Activated CD4-positive, alpha-beta T cell treated with anti-CD3 and anti-CD28 coated beads, Interleukin-2, amount 10 ng/mL, durations not matched to agents 7 days and 5 days (primary cell): ENCODE data around the gene NDUFAF5. TPM values are rescaled to one million over a fixed set of nuclear protein-coding genes. Genes with fewer than 3 reads are reported as not detected.

Experiments
- CTCF ChIA-PET: fragments of 350-600 bp; sonication (Branson Sonifier 250); formaldehyde crosslinking; loops from one replicate; lab custom pipeline; 2021; ENCODE audit warnings: antibody characterized with exemption; lab: Charles Lee
- POLR2A ChIA-PET: fragments of 350-600 bp; sonication (Branson Sonifier 250); formaldehyde crosslinking; loops from one replicate; lab custom pipeline; 2021; ENCODE audit warnings: antibody characterized with exemption; lab: Charles Lee
- DNase-seq: peaks from one replicate; pipeline ENCODE4 v3.0.0-alpha.2; 2020
- H3K27ac Mint-ChIP-seq: one replicate; pipeline ENCODE4 v1.8.0; 2021; ENCODE audit warnings: mild to moderate bottlenecking, moderate library complexity, mixed read lengths
- H3K27me3 Mint-ChIP-seq: one replicate; pipeline ENCODE4 v1.8.0; 2021; ENCODE audit warnings: mixed read lengths
- H3K36me3 Mint-ChIP-seq: one replicate; pipeline ENCODE4 v1.8.0; 2021; ENCODE audit warnings: low read depth, mixed read lengths
- H3K4me1 Mint-ChIP-seq: one replicate; pipeline ENCODE4 v1.8.0; 2021; ENCODE audit warnings: mixed read lengths
- H3K4me3 Mint-ChIP-seq: one replicate; pipeline ENCODE4 v1.8.0; 2021; ENCODE audit warnings: mild to moderate bottlenecking, moderate library complexity, mixed read lengths
- H3K9me3 Mint-ChIP-seq: one replicate; pipeline ENCODE4 v1.8.0; 2021; ENCODE audit warnings: mixed read lengths
- total RNA-seq, 2 experiments: library from RNA; stranded (reverse); gene quantifications; one replicate each; pipeline ENCODE4 v1.2.3, GENCODE V29; 2021

NDUFAF5 gene
- total RNA-seq, 2 experiments from 2014 or later = 21.2 to 25.4 TPM

DNA sequence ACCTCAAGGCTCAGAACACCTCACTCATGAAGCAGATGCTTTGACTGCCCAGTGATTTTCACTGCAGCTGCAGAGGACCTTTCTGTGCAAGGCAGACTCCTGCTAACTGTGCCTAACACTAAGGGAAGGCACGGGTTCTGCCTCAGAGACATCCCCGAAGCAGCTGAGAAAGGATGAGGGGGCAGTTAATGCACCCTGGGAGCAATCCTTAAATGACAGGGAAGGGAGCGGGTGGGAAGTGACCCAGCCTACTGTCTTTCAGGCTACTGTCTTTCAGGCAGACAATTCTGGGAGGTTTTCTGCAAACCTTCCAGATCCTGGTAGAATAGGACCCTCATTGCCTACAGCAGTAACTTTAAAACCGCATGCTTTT is 55.3 kb downstream of the NDUFAF5 start:
- no peak for DNase-seq
- POLR2A ChIA-PET = interaction anchor here (0.6 kb wide), 1 partner anchor 32 kb away, joined by 9 read pairs; no protein-coding TSS in a partner anchor
- H3K9me3 Mint-ChIP-seq = no peaks in the 10 kb centered on the region
- H3K4me1 Mint-ChIP-seq = no peaks in the 10 kb centered on the region
- no peaks in the 10 kb centered on the region for H3K27me3 Mint-ChIP-seq
- no peak overlapping the region for H3K27ac Mint-ChIP-seq
- no peak overlapping the region for H3K4me3 Mint-ChIP-seq
- CTCF ChIA-PET = interaction anchor here (1.1 kb wide), 1 partner anchor 25 kb away, joined by 3 read pairs; no protein-coding TSS in a partner anchor
- H3K36me3 Mint-ChIP-seq = no peaks in the 10 kb centered on the region

DNA sequence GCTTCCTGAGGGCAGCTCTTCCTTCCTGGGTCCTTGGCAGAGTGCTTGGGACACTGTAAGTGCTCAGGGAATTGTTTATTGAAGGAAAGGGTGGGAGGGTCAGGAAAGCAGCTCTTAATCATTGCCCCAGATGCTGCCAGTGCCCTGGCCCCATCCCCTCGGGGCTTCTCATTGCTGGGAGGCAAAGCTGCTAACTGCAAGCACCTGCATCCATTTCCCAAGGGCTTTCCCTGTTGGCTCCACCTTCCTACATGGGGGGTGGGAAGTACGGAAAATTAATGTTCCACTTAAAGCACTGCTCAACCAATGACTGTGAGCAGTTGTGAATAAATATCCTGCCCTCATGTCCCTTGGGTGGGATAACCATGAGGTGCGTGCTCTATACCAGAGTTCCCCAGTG is 56.4 kb downstream of the NDUFAF5 start:
- Mint-ChIP-seq H3K4me3 (no peak overlapping the region), H3K9me3 (no peaks in the 10 kb centered on the region), H3K36me3 (no peaks in the 10 kb centered on the region), H3K4me1 (no peaks in the 10 kb centered on the region), H3K27ac (no peak overlapping the region), H3K27me3 (no peaks in the 10 kb centered on the region)
- ChIA-PET CTCF (interaction anchor here (1.1 kb wide), 1 partner anchor 26 kb away, joined by 3 read pairs; no protein-coding TSS in a partner anchor), POLR2A (no interaction called here)
- no peak for DNase-seq

DNA sequence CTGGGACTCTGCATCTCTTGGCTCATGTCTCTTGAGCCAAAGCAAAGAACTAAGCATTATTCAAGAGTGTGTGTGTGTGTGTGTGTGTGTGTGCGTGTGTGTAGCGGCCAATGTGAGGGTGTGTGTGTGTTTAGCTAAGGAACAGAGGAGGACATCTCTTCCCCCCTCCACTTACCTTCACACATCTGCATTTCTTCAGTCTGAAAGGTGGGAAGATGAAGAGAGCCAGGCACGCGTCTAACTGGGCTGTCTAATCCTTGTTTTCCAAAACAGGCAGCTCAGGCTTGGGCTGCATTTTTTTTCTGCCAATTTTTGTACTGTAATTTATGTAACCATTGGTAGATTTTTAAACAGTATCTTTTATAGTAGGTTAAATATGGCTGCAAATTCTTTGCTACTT is 59.5 kb downstream of the NDUFAF5 start:
- no peak overlapping the region for H3K4me3 Mint-ChIP-seq
- no peaks in the 10 kb centered on the region for H3K4me1 Mint-ChIP-seq
- no peaks in the 10 kb centered on the region for H3K27me3 Mint-ChIP-seq
- DNase-seq = no peak
- H3K36me3 Mint-ChIP-seq = no peaks in the 10 kb centered on the region
- no peaks in the 10 kb centered on the region for H3K9me3 Mint-ChIP-seq
- no peak overlapping the region for H3K27ac Mint-ChIP-seq
- POLR2A ChIA-PET = no interaction called here
- CTCF ChIA-PET = no interaction called here

DNA sequence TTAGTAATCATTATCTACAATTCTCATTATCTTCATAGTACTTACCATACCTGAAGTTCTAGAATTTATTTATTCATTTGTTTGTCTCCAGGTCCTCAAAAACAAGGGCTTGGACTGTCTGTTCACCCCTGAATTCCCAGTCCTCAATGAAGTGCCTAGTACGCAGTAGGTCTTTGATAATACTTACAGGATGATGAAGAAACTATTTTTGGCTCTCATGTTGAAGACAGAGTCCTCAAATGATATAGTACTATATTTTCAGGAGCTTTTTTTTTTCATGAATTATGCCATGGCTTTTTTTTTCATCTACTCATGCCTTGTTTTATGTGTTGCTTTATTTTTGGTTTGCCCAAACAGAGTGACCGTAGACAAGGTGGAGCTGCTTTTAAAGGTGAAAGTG is 66.5 kb downstream of the NDUFAF5 start:
- H3K27me3 Mint-ChIP-seq = peaks cover 4% of the 10 kb centered on the region
- no peaks in the 10 kb centered on the region for H3K9me3 Mint-ChIP-seq
- ChIA-PET CTCF (no interaction called here), POLR2A (interaction anchor here (0.6 kb wide), 1 partner anchor 90 kb away, joined by 9 read pairs; no protein-coding TSS in a partner anchor)
- H3K4me3 Mint-ChIP-seq = no peak overlapping the region
- no peak for DNase-seq
- no peaks in the 10 kb centered on the region for H3K4me1 Mint-ChIP-seq
- no peak overlapping the region for H3K27ac Mint-ChIP-seq
- no peaks in the 10 kb centered on the region for H3K36me3 Mint-ChIP-seq

DNA sequence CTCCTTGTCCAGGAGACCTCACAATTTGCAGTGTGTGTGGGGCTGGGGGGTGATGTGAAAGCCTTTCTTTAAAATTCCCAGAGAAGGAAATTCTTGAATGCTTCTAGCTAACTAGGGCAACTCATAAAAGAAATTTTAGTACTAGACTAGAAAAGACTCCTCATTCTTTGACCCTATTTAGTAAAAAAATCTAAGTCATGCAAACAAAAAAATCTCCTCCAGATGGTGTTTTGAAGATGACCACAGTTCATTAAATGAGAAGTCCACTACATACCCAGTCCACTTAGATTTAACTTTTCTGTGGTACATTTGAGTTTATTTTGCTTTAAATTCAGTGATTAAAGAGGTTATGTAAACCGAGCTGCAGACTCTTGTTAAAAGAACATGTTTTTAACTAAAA is 67.5 kb downstream of the NDUFAF5 start:
- no peak for DNase-seq
- peaks cover 4% of the 10 kb centered on the region for H3K27me3 Mint-ChIP-seq
- H3K36me3 Mint-ChIP-seq = no peaks in the 10 kb centered on the region
- POLR2A ChIA-PET = no interaction called here
- H3K27ac Mint-ChIP-seq = no peak overlapping the region
- CTCF ChIA-PET = no interaction called here
- no peaks in the 10 kb centered on the region for H3K9me3 Mint-ChIP-seq
- H3K4me1 Mint-ChIP-seq = no peaks in the 10 kb centered on the region
- no peak overlapping the region for H3K4me3 Mint-ChIP-seq

DNA sequence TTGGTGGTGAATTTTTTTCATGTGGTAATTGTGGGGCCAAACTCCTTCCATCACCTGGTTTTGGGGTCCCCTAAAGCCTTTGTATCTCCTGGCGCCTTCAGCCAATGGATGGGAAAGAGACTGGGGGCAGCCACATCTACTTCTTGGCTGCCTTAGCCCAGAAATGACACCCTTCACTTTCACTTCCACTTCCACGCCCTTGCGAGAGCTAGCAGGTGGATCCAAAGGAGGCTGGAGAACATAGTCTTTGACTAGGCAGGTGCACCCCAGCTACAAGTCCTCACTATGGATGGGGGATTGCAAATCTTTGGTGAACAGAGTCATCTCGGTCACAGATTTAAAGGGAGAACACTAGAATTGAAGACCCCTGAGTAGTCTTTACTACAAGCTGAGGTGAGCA is 70.8 kb downstream of the NDUFAF5 start:
- Mint-ChIP-seq H3K27me3 (peaks cover 4% of the 10 kb centered on the region), H3K27ac (no peak overlapping the region), H3K4me3 (no peak overlapping the region), H3K4me1 (no peaks in the 10 kb centered on the region), H3K9me3 (no peaks in the 10 kb centered on the region), H3K36me3 (no peaks in the 10 kb centered on the region)
- no peak for DNase-seq
- ChIA-PET POLR2A (no interaction called here), CTCF (no interaction called here)

DNA sequence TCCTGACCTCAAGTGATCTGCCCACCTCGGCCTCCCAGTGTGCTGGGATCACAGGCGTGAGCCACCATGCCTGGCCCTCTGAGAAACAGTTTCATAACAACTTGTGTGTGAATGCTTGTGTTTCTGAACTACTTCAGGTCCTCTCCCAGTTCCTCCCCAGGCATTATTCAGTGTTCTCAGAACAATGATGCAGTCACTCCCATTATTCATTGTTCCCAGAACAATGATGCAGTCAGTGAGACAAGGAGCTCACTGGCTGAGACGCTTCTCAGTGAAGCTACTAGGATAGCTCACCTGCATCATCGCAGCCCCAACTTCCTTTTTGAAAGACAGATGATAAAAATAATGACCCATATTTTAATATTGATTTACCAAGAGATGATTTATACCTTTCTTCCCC is 71.5 kb downstream of the NDUFAF5 start:
- H3K4me3 Mint-ChIP-seq = no peak overlapping the region
- H3K9me3 Mint-ChIP-seq = no peaks in the 10 kb centered on the region
- no peak for DNase-seq
- ChIA-PET CTCF (no interaction called here), POLR2A (no interaction called here)
- peaks cover 4% of the 10 kb centered on the region for H3K27me3 Mint-ChIP-seq
- no peak overlapping the region for H3K27ac Mint-ChIP-seq
- no peaks in the 10 kb centered on the region for H3K4me1 Mint-ChIP-seq
- no peaks in the 10 kb centered on the region for H3K36me3 Mint-ChIP-seq

DNA sequence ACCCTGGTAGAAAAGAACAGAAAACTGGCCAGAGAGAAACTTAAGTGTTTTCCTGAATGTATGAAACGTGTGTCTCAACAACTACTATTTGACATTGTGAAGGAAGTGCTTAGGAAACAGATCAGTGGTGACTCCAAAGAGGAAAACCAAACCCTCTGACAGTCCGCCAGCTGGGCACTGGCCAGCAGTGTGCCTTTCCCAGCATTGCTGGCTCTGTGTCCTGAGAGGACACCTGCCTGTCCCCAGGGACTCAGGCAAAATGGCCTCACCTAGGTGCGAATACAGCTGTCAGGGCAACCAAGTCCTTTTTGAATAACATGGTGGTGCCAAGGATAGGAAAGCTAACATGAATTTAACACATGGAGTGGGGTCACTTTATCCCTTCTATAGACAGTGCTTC is 72.5 kb downstream of the NDUFAF5 start:
- Mint-ChIP-seq H3K4me3 (no peak overlapping the region), H3K27me3 (peaks cover 4% of the 10 kb centered on the region), H3K27ac (no peak overlapping the region), H3K4me1 (no peaks in the 10 kb centered on the region), H3K9me3 (no peaks in the 10 kb centered on the region), H3K36me3 (no peaks in the 10 kb centered on the region)
- POLR2A ChIA-PET = no interaction called here
- CTCF ChIA-PET = no interaction called here
- no peak for DNase-seq

DNA sequence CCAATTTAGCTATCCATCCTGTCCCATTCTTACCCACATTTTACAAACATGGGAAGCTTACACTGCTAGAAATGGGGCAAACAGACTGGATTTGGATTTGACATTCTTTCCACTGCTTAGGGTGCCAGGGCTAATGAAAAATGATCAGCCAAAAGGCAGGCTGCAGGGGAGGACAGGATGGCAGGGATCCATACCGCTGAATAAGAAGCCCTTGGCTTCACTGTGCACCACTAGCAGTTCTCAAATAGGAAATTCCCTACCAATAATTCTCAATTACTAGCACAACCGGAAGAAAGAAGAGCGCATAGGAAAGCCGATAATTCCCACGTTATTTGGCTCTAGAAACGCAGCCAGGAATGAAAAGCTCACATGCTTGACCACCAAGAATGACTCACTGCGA is 73.1 kb downstream of the NDUFAF5 start:
- Mint-ChIP-seq H3K36me3 (no peaks in the 10 kb centered on the region), H3K27me3 (peaks cover 4% of the 10 kb centered on the region), H3K4me3 (no peak overlapping the region), H3K27ac (no peak overlapping the region), H3K4me1 (no peaks in the 10 kb centered on the region), H3K9me3 (no peaks in the 10 kb centered on the region)
- no peak for DNase-seq
- CTCF ChIA-PET = no interaction called here
- POLR2A ChIA-PET = no interaction called here

DNA sequence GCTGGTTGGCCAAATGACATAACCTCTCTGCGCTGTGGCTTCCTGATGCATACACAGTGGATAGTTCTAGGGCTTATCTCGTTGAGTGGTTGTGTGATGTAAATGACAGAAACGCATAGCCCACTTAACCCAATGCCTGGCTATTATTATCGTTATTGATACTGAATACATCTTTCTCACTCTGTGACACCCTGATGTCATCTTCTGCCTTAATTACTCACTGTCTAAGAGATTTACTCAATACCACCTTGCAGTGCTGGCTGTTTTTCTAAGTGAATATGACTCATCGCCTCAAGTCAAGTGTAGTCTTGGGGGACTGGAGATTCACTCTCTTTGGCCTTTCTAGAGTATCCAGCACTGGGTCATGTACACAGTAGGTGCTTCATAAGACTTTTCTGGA is 73.6 kb downstream of the NDUFAF5 start:
- no peak for DNase-seq
- Mint-ChIP-seq H3K4me1 (no peaks in the 10 kb centered on the region), H3K27ac (no peak overlapping the region), H3K4me3 (no peak overlapping the region), H3K27me3 (peaks cover 4% of the 10 kb centered on the region), H3K9me3 (no peaks in the 10 kb centered on the region), H3K36me3 (no peaks in the 10 kb centered on the region)
- POLR2A ChIA-PET = no interaction called here
- CTCF ChIA-PET = no interaction called here

DNA sequence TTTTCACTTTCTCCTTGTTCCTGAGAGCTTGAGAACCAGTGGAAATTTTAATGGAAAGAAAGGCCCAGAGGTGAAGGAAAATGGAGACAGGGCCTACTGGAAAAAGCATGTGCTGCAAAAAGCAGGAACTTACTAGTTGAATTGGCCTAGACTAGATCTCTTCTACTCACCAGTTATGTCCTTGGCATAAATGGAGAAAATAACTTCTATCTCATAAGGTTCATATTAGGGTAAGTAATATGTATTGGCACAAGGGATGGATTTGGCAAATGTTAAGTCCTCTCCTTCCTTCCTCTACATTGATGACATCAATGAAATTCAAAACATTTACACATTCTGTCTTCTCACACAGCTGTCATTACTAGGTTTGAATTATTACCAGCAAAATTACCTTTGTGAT is 74.0 kb downstream of the NDUFAF5 start:
- H3K4me1 Mint-ChIP-seq = no peaks in the 10 kb centered on the region
- no peak overlapping the region for H3K4me3 Mint-ChIP-seq
- CTCF ChIA-PET = no interaction called here
- H3K36me3 Mint-ChIP-seq = no peaks in the 10 kb centered on the region
- DNase-seq = no peak
- POLR2A ChIA-PET = no interaction called here
- peaks cover 2% of the 10 kb centered on the region for H3K27me3 Mint-ChIP-seq
- no peak overlapping the region for H3K27ac Mint-ChIP-seq
- H3K9me3 Mint-ChIP-seq = no peaks in the 10 kb centered on the region

DNA sequence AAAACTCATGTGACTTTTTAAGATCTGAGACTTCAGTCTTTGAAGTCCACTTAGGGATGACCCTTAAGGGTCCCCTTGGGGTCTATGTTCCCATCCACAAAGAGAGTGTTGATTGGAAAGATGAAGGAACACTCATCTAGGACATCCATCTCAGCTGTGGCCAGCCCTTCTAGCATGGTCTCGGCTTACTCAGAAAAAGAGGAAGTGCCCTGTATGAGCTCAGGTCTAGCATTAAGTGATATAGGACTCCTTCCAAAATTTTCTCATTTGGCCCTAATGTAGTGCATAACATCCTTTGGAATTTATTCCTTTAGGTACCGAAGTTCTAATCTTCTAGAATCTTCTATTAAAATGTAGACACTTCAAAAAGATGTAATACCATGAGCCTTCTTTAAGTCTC is 77.4 kb downstream of the NDUFAF5 start:
- H3K4me1 Mint-ChIP-seq = no peaks in the 10 kb centered on the region
- H3K27ac Mint-ChIP-seq = no peak overlapping the region
- H3K27me3 Mint-ChIP-seq = peaks cover 2% of the 10 kb centered on the region
- no peak overlapping the region for H3K4me3 Mint-ChIP-seq
- no peaks in the 10 kb centered on the region for H3K9me3 Mint-ChIP-seq
- ChIA-PET CTCF (no interaction called here), POLR2A (no interaction called here)
- DNase-seq = no peak
- no peaks in the 10 kb centered on the region for H3K36me3 Mint-ChIP-seq

DNA sequence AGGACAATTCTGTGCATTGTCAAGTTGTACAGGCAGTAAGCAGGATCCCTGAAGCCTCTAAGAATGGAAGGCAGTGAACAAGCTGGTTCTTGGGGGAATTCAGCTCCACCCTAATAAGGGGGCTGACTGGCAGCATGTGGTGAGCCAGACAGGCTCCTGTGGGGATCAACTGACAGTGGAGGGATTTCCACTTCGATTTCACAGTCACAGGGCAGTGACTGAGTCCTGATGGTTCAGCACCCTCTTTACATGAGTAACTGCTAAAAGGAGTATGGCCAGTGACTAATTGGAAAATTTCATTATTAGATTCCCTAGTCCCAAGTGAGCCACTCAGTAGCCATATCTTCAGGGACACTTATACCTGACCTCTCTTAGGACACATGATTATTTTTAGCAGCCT is 78.4 kb downstream of the NDUFAF5 start:
- Mint-ChIP-seq H3K9me3 (no peaks in the 10 kb centered on the region), H3K4me3 (no peak overlapping the region), H3K27me3 (peaks cover 2% of the 10 kb centered on the region), H3K36me3 (no peaks in the 10 kb centered on the region), H3K27ac (no peak overlapping the region), H3K4me1 (no peaks in the 10 kb centered on the region)
- no peak for DNase-seq
- CTCF ChIA-PET = no interaction called here
- POLR2A ChIA-PET = no interaction called here

DNA sequence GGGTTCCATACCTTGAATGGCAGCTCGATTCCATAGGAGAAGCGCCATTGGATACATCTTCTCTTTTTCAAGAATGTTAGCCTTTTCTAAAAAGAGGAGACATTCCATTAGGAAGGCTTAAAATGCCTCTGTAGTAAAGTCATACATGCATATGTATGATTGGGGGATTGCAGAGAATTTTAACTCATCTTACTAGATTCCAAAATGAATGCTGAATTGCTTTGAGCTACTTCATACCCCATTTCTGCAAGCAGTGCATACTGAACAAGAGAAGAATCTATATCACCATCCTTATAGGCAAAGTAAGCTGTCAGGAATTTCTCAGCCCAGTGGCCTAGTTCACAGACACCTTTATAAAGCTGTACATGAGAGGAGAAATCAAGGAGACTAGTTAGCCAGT is 80.3 kb downstream of the NDUFAF5 start:
- Mint-ChIP-seq H3K4me3 (no peak overlapping the region), H3K4me1 (no peaks in the 10 kb centered on the region), H3K27me3 (peaks cover 2% of the 10 kb centered on the region), H3K9me3 (no peaks in the 10 kb centered on the region), H3K36me3 (no peaks in the 10 kb centered on the region), H3K27ac (no peak overlapping the region)
- ChIA-PET CTCF (no interaction called here), POLR2A (no interaction called here)
- no peak for DNase-seq
